ENCODE results near the gene FAM89B.

The FAM89B gene

GRCh38 chr11:65588199-65589054 lies 16.1 kb downstream of the FAM89B start:
- DNase-seq (ENCODE audit: low spot score), result peak; percentile 86

GRCh38 chr11:65589444-65590239 lies 17.3 kb downstream of the FAM89B start:
- no peak for DNase-seq (ENCODE audit: low spot score)

DNA sequence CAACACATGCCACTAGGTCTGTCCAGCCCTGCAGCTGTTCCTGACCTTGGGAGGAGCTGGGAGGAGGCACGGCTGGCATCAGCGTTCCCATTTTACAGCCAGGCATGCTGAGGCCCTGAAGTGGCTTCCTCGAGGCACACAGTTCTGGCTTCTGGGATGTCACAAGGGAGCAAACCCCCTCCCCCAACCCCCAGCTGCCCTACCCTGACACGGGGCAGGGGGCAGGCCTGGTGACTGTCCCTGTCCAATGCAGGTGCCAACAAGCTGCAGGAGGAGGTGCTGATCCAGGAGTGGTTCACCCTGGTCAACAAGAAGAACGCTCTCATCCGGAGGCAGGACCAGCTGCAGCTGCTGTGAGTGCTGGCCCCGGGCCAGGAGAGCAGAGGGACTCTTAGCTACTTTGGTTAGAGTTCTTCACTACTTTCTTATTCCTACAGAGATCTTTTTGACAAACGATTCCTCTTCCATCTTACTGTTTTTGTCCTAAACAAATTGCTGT lies 18.0 kb downstream of the FAM89B start:
- DNase-seq (ENCODE audit: low spot score), result no peak

DNA sequence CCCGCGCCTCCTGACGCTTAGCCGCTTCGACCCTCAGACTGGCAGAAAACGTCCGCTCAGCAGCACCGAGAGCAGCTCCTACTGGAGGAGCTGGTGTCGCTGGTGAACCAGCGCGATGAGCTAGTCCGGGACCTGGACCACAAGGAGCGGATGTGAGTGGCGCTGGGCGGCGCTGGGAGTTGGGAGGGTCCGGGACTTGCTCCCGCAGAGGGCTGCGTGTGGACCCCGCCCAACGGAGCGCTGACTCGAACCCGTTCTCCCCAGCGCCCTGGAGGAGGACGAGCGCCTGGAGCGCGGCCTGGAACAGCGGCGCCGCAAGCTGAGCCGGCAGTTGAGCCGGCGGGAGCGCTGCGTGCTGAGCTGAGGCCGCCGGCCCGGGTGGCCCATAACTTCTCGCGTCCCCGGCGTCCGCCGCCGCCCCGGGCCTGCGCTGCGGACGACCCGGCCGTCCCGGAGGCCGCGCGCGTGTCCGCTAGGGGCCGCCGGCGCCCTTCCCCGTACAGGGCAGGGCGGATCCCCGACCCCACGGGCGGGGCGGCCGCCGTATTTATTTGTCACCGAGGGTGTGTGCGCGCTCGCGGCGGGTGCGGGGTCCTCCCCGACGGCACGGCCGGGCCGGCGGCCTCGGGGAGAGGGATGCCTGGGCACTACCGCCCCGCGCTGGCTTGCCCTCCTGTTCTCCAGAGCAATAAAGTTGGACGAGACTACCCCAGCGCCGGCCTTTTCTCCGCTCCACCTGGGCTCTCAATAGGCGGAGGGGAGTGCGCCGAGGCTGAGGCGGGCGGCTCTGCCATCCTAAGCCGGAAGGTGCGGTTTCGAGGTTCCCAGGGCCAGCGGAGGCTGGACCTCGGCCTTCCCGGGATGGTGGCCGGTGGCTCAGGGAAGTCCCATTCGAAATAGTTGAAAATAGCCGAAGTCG lies 19.9 kb downstream of the FAM89B start:
- DNase-seq (ENCODE audit: low spot score), result no peak

DNA sequence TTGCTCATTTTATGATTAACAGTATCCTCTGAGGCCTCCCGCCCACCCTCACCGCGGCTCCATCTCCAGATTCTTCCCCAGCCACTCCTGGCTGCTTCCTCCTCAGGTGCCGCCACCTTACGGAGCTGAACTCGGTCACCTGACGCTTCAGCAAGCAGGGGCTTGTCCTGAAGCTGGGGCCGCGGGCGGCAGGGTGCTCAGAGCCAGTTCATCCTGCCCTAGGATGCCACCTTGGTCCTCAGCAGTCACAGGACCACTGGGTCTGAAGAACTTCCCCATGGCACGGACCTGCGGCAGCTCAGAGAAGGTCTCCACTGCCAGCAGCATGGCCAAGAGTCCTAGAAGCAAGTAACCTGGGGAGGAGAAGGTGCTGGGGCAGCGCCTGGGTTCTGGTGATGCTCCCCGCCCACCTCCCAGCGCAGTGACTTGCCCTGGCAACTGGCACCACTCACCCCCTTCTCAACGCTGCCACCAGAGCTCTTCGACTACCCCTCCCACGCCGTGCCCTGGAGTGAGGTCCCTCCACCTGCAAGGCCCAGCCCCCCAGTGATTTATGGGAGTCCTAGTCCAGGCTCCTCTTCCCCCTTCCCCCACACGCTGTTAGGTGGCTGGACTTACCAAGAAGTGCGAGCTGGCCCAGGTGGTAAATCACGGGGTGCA lies 20.6 kb downstream of the FAM89B start:
- DNase-seq (ENCODE audit: low spot score), result no peak

- DNase-seq (ENCODE audit: low spot score), result peak; percentile 77
Observed at GRCh38 chr11:65593518-65594414, 21.4 kb downstream of the FAM89B start.

DNA sequence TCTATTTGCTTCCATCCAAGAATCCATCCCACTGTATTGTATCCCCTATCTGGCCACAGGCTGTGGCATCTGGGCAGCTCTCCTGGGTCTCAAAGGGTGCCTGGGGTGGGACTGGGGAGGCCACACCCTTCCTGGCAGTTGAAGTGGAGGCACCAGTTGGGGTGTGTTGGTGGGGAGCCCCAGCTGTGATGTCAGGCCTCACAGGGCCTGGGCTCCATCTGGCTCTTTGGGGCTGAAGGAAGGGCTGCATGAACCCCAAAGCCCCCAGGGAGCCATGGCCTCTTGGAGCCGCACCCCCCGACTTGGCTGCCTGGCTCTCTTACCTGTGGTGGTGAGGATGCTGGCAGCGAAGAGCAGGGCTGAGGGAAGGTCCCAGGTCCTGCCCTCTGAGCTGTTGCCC lies 22.8 kb downstream of the FAM89B start:
- no peak for DNase-seq (ENCODE audit: low spot score)

- DNase-seq (ENCODE audit: low spot score), result no peak
Observed at GRCh38 chr11:65595543-65596281, 23.4 kb downstream of the FAM89B start, which contains the start of gene KCNK7. TSS of gene KCNK7 (minus strand) at chr11:65595800. CDS start at chr11:65595772, 28 bp downstream.

DNA sequence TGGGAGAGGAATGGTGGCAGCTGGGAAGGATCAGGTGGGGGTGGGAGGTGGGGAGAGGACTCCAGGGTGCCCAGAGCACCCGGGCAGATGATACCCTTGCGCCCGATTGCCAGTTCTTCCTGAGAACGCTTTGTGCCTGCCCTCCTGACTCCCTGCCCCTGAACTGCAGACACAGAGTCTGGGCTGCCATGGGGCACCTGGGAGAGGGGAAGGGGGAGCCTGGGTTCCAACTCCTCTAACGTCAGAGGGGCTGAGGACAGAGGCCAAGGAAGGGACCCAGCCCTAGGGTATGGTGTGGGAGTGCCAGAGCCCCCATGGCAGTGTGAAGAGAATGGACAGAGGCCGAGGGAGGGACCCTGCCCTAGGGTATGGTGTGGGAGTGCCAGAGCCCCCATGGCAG lies 24.2 kb downstream of the FAM89B start:
- no peak for DNase-seq (ENCODE audit: low spot score)

GRCh38 chr11:65598258-65598699 lies 25.9 kb downstream of the FAM89B start:
- DNase-seq (ENCODE audit: low spot score), result no peak

DNA sequence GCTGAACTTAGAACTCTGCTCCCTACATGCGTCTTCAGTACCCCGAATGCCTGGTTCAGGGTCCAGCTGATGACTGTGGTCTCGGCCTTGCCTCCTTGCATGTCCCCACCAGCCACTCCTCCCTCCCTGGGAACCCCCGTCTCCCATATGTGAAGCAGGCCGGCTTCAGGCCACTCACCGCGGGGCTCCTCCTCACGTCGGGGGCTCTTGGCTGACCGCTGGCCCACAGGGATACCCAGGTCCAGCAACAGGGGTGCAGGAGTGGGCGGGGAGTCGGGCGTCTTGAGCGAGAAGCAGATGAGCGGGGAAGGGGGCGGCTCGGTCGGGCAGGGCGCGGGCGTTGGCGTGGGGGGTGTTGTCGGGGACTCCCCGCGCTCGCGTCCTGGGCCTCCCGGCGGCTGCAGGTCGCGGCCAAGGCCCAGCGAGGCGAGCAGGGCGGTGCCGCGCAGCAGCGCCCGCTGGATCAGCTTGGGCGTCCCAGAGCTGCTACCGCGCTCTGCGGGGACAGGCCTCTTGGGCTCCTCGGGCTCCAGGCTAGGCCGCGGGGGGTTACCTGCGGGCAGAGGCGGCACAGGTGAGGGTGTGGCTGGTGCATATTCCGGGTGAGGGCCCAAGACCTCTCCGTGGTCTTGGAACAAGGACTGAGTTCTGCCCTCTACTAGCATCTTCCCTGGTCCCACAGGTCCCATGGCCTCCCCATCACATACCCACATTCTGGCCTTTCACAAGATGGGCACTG lies 27.0 kb downstream of the FAM89B start:
- DNase-seq (ENCODE audit: low spot score), result no peak

- DNase-seq (ENCODE audit: low spot score), result no peak
Observed at GRCh38 chr11:65599955-65600246, 27.6 kb downstream of the FAM89B start.

GRCh38 chr11:65604258-65604657 lies 31.9 kb downstream of the FAM89B start:
- DNase-seq (ENCODE audit: low spot score), result no peak

- DNase-seq (ENCODE audit: low spot score), result no peak
Observed at GRCh38 chr11:65606876-65607613, 34.7 kb downstream of the FAM89B start.

GRCh38 chr11:65607614-65608426 lies 35.5 kb downstream of the FAM89B start:
- DNase-seq (ENCODE audit: low spot score), result no peak

DNA sequence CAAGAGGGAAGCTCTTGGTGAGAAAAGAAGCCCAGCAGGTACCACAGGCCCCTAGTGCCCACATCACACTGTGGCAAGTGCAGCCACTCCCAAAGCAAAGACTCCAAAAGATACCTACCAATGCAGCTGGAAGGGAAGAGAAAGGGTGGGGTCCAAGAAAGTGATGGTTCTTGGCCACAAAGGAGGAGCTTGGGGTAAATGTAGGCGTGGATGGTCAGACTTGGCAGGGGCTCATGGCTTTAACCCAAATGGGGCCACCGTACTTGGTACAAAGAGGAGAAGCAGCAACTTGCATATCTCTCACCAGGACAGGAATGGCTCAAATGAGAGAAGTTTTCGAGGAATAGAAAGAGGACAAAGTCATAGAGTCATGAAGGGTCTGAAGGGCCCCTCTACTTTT lies 36.9 kb downstream of the FAM89B start:
- no peak for DNase-seq (ENCODE audit: low spot score)

GRCh38 chr11:65609665-65610064 lies 37.3 kb downstream of the FAM89B start:
- DNase-seq (ENCODE audit: low spot score), result no peak
